Posterior vena cava (tissue), 2 donors: ENCODE measurements around the gene LRRN2. TPM values are rescaled to one million over a fixed set of nuclear protein-coding genes. Genes with fewer than 3 reads are reported as not detected.

ENCODE experiments used
- DNase-seq: peaks from one replicate; pipeline ENCODE4 v3.0.0-alpha.2; 2020; ENCODE audit warnings: low spot score
- intact Hi-C, 2 donors: fragments of 100-400 bp; cut with DNase I; formaldehyde crosslinking; loops; one replicate each; pipeline versions ENCODE4 v1.14.1 to v1.14.2; 2022 to 2023
- total RNA-seq, 2 donors: library from RNA; stranded (reverse); fragmentation: NEBNext Ultra II Directional; extraction: Animal tissue kit (Norgen Biotek cat#: 25700); gene quantifications; one replicate each; pipeline ENCODE4 v1.2.1, GENCODE V29; 2021
- donor health status: DM: yes; HTN: yes; CAD: no.
- donor health status: DM: yes; HTN: yes; CAD: no.

The LRRN2 gene
- total RNA-seq, 2 donors from 2014 or later = 8.9 to 13.6 TPM

GRCh38 chr1:204591473-204592090 is 94.0 kb downstream of the LRRN2 start:
- no peak for DNase-seq
- intact Hi-C loops = no loop called here

- intact Hi-C loops = no loop called here
- peak; percentile 16 for DNase-seq
These were observed 96.0 kb downstream of the LRRN2 start for GRCh38 chr1:204589409-204590038.

GRCh38 chr1:204588826-204589225 is 96.7 kb downstream of the LRRN2 start:
- intact Hi-C loops = no loop called here
- DNase-seq = no peak

- DNase-seq = peak; percentile 13
- intact Hi-C loops = no loop called here
These were observed 97.9 kb downstream of the LRRN2 start for GRCh38 chr1:204587621-204588020.

- DNase-seq = peak; percentile 49
- intact Hi-C loops = no loop called here
These were observed 100.7 kb downstream of the LRRN2 start for GRCh38 chr1:204584699-204585372.

- intact Hi-C loops = no loop called here
- peak; percentile 50 for DNase-seq
These were observed 101.5 kb downstream of the LRRN2 start for GRCh38 chr1:204583909-204584632.

GRCh38 chr1:204581759-204582158 is 103.8 kb downstream of the LRRN2 start:
- intact Hi-C loops = no loop called here
- no peak for DNase-seq

GRCh38 chr1:204580862-204581261 is 104.7 kb downstream of the LRRN2 start:
- no peak for DNase-seq
- intact Hi-C loops = no loop called here

GRCh38 chr1:204579681-204580080 is 105.9 kb downstream of the LRRN2 start:
- intact Hi-C loops = no loop called here
- DNase-seq = no peak

- intact Hi-C loops = no loop called here
- DNase-seq = no peak
These were observed 106.5 kb downstream of the LRRN2 start for GRCh38 chr1:204578867-204579664.

GRCh38 chr1:204577794-204578478 is 107.6 kb downstream of the LRRN2 start:
- DNase-seq = no peak
- intact Hi-C loops = no loop called here

GRCh38 chr1:204576422-204576821 is 109.1 kb downstream of the LRRN2 start:
- no peak for DNase-seq
- intact Hi-C loops = no loop called here

GRCh38 chr1:204575221-204576190 is 110.0 kb downstream of the LRRN2 start:
- intact Hi-C loops = no loop called here
- no peak for DNase-seq

- no peak for DNase-seq
- intact Hi-C loops = no loop called here
These were observed 110.7 kb downstream of the LRRN2 start for GRCh38 chr1:204574865-204575163.

GRCh38 chr1:204574016-204574864 is 111.3 kb downstream of the LRRN2 start:
- no peak for DNase-seq
- intact Hi-C loops = no loop called here

GRCh38 chr1:204572923-204573922 is 112.3 kb downstream of the LRRN2 start:
- intact Hi-C loops = no loop called here
- DNase-seq = no peak
